OCI-LY3 (cell line): ENCODE results near the gene IDS.
"Not testable (repeated sequence)": the region's sequence is repeated elsewhere in the genome, so short reads cannot be mapped to it uniquely, and the experiment has no call there.

ENCODE experiments used
- CTCF ChIP-seq: fragments of 200-600, 300-600 bp; sonication (generic); IDR thresholded peaks from 2 replicates; pipeline ENCODE4 v1.5.1; 2014; ENCODE audit warnings: antibody characterized with exemption, low read length, low read depth
- EZH2phosphoT487 ChIP-seq: fragments of 200-600 bp; shearing (Covaris generic); IDR thresholded peaks from 2 replicates; pipeline ENCODE4 v1.6.1; 2018; ENCODE audit warnings: antibody characterized with exemption, mixed run types, low read depth

- not testable (repeated sequence) for TF ChIP-seq CTCF, EZH2phosphoT487
Observed at GRCh38 chrX:149503446-149503845, 1.7 kb downstream of the IDS start.
